Motor neuron (in vitro differentiated cells): ENCODE results near the gene RAD54L2. TPM values are rescaled to one million over a fixed set of nuclear protein-coding genes. Genes with fewer than 3 reads are reported as not detected.

Experiments used
- ATAC-seq, 8 experiments: fragments of 200-7000 bp; cut with Tn5 transposase; replicated peaks in 6 of 8; 2 replicates each; pipeline ENCODE4 v1.8.0; 2021; ENCODE audit warnings: mild to moderate bottlenecking in 8 of 8, moderate library complexity in 8 of 8
- H3K27ac ChIP-seq, 2 donors: fragments of 250-450 bp; sonication (Bioruptor Pico); 2 replicates each; pipeline ENCODE4 v1.9.0; 2021; ENCODE audit warnings: antibody characterized with exemption in 2 of 2, mild to moderate bottlenecking in 2 of 2, moderate library complexity in 1 of 2
- H3K4me1 ChIP-seq, 2 donors: fragments of 250-450 bp; sonication (Bioruptor Pico); replicated peaks in 1 of 2; 2 replicates each; pipeline ENCODE4 v1.6.1; 2021; ENCODE audit warnings: antibody characterized with exemption in 2 of 2, mild to moderate bottlenecking in 2 of 2, moderate library complexity in 1 of 2
- H3K4me3 ChIP-seq, 5 donors: fragments of 250-450 bp; sonication (Bioruptor Pico); 2 replicates each; pipeline ENCODE4 v1.9.0; 2021; ENCODE audit warnings: antibody characterized with exemption in 5 of 5, mild to moderate bottlenecking in 5 of 5, moderate library complexity in 4 of 5
- WGBS, 10 experiments: fragments of 450-650 bp; shearing (Covaris generic); methylation state at CpG; one replicate each; pipeline ENCODE4 v1.0.0; 2022; 5-methylcytosine and 5-hydroxymethylcytosine counted together
- in situ Hi-C, 9 experiments: fragments of 400-800 bp; cut with MboI; loops; one replicate each; pipeline ENCODE4 v1.15.0; 2021; ENCODE audit warnings: low sequenced_read_pairs in 9 of 9, low pct_unique_long_range_greater_than_20kb in 2 of 9; ENCODE audit not compliant: unreplicated experiment in 9 of 9
- total RNA-seq, 8 experiments: library from RNA; unstranded; fragments of 300-600 nt; gene quantifications; 2 replicates each; pipeline versions ENCODE4 v1.2.3 to v1.2.4, GENCODE V29; 2022

RAD54L2 gene, protein sequence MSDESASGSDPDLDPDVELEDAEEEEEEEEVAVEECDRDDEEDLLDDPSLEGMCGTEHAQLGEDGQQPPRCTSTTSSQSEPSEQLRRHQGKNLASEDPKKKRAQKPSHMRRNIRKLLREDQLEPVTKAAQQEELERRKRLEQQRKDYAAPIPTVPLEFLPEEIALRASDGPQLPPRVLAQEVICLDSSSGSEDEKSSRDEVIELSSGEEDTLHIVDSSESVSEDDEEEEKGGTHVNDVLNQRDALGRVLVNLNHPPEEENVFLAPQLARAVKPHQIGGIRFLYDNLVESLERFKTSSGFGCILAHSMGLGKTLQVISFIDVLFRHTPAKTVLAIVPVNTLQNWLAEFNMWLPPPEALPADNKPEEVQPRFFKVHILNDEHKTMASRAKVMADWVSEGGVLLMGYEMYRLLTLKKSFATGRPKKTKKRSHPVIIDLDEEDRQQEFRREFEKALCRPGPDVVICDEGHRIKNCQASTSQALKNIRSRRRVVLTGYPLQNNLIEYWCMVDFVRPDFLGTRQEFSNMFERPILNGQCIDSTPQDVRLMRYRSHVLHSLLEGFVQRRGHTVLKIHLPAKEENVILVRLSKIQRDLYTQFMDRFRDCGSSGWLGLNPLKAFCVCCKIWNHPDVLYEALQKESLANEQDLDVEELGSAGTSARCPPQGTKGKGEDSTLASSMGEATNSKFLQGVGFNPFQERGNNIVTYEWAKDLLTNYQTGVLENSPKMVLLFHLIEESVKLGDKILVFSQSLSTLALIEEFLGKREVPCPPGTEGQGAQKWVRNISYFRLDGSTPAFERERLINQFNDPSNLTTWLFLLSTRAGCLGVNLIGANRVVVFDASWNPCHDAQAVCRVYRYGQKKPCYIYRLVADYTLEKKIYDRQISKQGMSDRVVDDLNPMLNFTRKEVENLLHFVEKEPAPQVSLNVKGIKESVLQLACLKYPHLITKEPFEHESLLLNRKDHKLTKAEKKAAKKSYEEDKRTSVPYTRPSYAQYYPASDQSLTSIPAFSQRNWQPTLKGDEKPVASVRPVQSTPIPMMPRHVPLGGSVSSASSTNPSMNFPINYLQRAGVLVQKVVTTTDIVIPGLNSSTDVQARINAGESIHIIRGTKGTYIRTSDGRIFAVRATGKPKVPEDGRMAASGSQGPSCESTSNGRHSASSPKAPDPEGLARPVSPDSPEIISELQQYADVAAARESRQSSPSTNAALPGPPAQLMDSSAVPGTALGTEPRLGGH (N-terminal part only)
- 10 to 100 TPM in 7 of 8 experiments, 1 to 10 TPM in 1; 9.9 to 30.4 (median 23.1) TPM for total RNA-seq

DNA sequence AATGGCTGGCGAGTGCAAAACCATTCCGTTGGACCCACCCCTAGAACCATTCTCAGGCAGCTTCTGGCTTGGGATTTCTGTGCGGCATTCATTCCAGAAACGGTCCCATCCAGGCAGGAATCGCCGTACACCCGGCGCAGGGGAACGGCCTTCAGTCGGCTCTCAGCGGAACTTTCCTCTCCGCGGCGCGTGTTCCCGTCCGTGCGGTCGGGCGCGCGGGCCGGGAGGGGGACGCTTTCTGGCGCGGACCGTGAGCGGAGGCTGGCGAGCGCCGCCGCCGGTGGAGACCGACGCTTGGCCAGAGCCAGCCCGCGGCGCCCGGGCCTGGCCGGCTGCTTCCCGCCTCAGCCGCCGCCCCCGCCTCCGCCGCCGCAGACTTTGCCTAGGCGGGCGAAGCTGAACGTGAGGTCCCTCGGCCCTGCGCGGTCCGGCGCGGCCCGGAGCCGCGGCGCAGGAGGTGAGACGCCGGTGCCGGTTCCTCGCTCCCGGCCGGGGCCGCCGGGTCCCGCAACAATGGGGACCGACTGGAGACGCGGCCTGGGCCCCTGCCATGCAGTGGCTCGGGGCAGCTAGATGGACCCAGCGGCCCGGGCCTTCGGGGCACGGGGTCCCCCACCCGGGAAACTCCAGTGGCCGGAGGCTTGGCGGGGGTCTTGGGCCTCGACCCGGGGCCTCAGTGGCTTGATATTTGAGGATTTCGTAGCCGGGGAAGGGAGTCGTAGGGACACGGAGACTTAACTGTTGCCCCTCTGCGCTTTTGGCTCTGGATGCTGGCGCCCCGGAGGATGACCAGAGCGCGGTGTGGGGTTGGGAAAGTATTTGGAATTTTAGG lies at the start of gene RAD54L2:
Gene RAD54L2 (plus strand): TSS at position 261 of the 832 bp plus-strand sequence. CDS start 51,702 bp downstream, outside the sequence.
- in situ Hi-C loops = loop anchor here in 1 of 9 experiments (25.0 kb wide), 1 partner anchor 124 kb away; the partner anchor contains the start of gene TEX264
- peak; percentile 87 to 96 (median 94) for ATAC-seq
- 0 to 4% (median 0%) methylated on average over 2 to 16 of the region's 91 CpGs; no CpG with 5 or more reads in 6 of the 10 experiments for WGBS, 10 experiments
- peak within 1 kb of the TSS; percentile 88 to 98 (median 94) for H3K4me3 ChIP-seq
- peaks cover 9 to 15% of the 10 kb centered on the region in 2 donors for H3K4me1 ChIP-seq
- peak within 1 kb of the TSS; percentile 82 to 94 for H3K27ac ChIP-seq

DNA sequence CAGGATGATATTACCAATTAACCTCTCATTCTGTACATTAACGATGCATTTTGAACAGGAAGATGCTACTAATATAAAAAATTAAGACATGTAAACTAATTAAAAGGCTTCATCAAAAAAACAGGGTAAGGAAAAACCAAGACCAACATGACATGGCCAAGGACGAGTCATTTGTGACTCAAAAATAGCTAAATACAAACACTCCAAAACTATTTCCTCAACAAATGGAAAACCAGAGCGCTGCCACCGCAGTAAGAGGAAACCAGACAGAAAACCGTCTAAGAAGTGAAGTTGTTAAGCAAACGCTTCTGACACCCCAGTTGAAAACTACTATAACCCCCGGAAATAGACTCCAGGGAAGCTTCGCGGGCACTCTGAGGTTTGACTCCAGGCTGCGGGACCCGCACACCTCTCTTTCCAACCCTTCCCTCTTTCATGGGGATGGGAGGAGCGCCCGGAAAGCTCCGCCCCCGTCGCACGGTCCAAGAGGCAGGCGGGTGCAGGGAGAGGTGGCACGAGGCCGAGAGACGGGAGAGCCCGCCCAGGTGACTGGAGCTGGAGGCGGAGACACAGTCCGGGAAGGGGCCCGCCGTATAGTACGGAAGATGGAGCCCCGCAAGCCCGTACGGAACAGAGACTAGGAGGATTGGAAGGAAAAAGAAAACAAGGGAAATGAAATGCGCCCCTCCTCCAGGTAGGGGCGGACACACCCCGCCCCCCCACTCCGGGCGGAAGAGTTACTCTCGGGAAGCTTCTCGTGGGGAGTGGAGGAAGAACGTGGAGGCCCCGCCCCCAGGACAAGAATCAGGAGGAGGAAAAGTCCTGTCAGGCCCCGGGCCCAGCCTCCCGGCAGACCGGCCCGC lies 39.4 kb upstream of the RAD54L2 start:
- in situ Hi-C loops = no loop called here
- Histone ChIP-seq H3K4me3 (peak overlapping the region; percentile 85 to 100 (median 94)), H3K27ac (peak overlapping the region; percentile 97), H3K4me1 (peaks cover 2 to 5% of the 10 kb centered on the region in 2 donors)
- WGBS, 10 experiments = 0 to 57% (median 7%) methylated on average over 1 to 13 of the region's 43 CpGs; no CpG with 5 or more reads in 1 of the 10 experiments
- peak; percentile 67 to 80 (median 79) for ATAC-seq

DNA sequence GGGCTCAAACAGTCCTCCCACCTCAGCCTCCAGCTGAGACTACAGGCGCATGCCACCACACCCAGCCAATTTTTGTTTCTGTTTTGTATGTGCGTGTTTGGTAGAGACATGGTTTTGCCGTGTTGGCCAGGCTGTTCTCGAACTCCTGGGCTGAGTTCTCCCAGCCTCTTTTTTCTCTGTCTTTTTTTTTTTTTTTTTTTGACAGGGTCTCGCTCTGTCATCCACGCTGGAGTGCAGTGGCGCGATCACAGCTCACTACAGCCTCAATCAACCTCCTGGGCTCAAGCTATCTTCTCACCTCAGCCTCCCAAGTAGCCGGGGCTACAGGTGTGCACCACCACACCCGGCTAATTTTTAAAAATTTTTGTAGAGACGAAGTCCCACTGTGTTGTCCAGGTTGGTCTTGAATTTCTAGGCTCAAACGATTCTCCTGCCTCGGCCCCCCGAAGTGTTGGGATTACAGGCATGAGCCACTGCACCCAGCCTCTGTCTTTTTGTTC lies 37.8 kb upstream of the RAD54L2 start:
- in situ Hi-C loops = loop anchor here in 7 of 9 experiments (10.0 to 25.0 kb wide), 5 partner anchors 134 to 187 kb away; partner anchors contain the start of gene TEX264 (in 3 of the 7)
- Histone ChIP-seq H3K4me1 (peaks cover 2 to 5% of the 10 kb centered on the region in 2 donors), H3K27ac (peak overlapping the region in 1 of 2 donors; percentile 7), H3K4me3 (peak overlapping the region in 3 of 5 donors; percentile 19 to 21 (median 19))
- no peak for ATAC-seq
- WGBS, 10 experiments = 89 to 98% (median 93%) methylated on average over 3 to 10 of the region's 14 CpGs; no CpG with 5 or more reads in 1 of the 10 experiments

DNA sequence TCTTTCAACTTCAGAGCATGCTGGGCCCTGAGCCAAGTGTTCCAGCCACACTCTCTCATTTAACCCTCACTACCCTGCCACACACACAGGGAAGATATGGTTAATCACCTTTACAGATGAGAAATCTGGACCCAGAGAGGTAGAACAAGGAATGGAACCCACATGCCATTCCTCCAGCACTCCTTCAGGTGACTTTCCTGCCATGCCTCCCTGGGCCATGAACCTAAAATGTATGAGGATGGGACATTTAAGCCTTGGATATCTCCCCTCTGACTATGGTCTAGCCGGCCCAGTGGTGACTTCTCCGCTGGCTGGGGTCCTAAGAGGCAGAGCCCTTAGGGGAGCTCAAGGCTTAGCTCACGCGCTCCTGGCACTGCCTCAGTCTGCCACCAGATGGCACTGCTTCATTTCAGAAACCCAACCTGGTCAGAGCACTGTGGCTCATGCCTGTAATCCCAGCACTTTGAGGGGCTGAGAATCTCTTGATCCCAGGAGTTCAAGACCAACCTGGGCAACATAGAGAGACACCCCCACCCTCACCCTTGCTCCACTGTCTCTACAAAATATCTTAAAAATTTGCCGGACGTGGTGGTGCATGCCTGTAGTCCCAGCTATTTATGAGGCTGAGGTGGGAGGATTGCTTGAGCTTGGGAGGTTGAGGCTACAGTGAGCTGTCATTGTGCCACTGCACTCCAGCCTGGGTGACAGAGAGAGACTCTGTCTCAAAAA lies 36.5 kb upstream of the RAD54L2 start:
- 7 to 42% (median 9%) methylated on average over 2 to 4 of the region's 6 CpGs; no CpG with 5 or more reads in 7 of the 10 experiments for WGBS, 10 experiments
- no peak overlapping the region for H3K27ac ChIP-seq

DNA sequence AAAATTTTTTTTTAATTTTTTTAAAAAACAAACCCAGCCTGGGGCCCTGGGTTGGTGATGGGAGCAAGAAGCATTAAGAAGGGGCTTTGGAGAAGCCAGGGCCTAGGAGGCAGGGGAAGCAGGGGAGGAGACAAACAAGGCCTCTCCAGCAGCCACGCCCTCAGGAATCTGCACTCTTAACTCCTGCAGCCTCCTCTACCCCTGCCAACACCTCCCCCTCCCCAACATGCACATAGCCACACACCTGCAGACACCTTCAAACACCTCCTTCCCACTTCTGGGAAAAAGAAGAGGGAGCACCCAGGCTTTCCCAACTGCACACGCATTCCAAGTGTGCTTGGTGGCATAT lies 36.0 kb upstream of the RAD54L2 start:
- no peak for ATAC-seq
- Histone ChIP-seq H3K4me1 (peaks cover 2 to 5% of the 10 kb centered on the region in 2 donors), H3K27ac (no peak overlapping the region), H3K4me3 (no peak overlapping the region)
- in situ Hi-C loops = loop anchor here in 7 of 9 experiments (10.0 to 25.0 kb wide), 5 partner anchors 132 to 185 kb away; partner anchors contain the start of gene TEX264 (in 3 of the 7)
- WGBS, 10 experiments = 20 to 50% methylated on average over 1 of the region's 2 CpGs; no CpG with 5 or more reads in 8 of the 10 experiments

More for the DNA sequence above, 36.5 kb upstream of the RAD54L2 start:
- H3K4me1 ChIP-seq = peaks cover 2 to 5% of the 10 kb centered on the region in 2 donors
- ATAC-seq = peak in 4 of 8 experiments; percentile 3 to 18 (median 12)
- in situ Hi-C loops = loop anchor here in 7 of 9 experiments (10.0 to 25.0 kb wide), 5 partner anchors 133 to 185 kb away; partner anchors contain the start of gene TEX264 (in 3 of the 7)
- no peak overlapping the region for H3K4me3 ChIP-seq

DNA sequence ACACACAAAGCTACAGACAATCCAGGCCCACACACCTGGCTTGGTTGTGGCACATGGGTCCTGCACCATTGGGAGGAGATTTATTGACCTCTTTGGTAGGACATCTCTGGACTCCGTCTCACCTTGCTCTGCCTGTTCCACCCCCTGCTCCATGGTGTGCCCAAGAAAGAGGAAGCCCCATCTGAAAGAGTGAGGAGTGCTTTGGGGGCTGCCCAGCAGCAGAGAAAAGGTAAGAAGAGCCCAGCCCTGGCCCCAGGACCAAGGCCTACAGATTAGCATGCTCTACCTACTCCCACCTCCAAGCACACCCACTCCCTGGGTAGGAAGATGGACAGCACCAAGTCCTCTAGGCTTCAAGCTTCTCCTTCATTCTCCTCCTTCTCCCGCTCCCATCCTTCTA lies 35.5 kb upstream of the RAD54L2 start:
- ATAC-seq = no peak

DNA sequence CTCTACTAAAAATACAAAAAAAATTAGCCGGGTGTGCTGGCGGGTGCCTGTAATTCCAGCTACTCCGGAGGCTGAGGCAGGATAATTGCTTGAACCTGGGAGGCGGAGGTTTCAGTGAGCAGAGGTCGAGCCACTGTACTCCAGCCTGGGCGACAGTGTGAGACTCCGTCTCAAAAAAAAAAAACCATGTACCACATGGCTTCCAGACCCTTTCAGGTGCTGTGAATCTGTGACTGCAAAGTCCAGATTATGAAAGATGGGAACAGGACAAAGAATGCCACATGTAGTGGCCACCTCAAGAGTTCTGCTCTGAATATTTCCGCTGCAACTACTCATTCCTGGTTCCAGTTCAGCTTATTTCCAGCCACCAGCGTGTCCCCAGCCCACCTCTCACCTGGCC lies 30.3 kb upstream of the RAD54L2 start:
- no peak overlapping the region for H3K4me3 ChIP-seq
- in situ Hi-C loops = loop anchor here in 7 of 9 experiments (10.0 to 25.0 kb wide), 5 partner anchors 127 to 179 kb away; partner anchors contain the start of gene TEX264 (in 3 of the 7)
- 40 to 100% (median 82%) methylated on average over 1 to 4 of the region's 9 CpGs; no CpG with 5 or more reads in 2 of the 10 experiments for WGBS, 10 experiments
- no peaks in the 10 kb centered on the region for H3K4me1 ChIP-seq
- H3K27ac ChIP-seq = no peak overlapping the region
- ATAC-seq = no peak

More for the DNA sequence above, 35.5 kb upstream of the RAD54L2 start:
- H3K4me1 ChIP-seq = peaks cover 2 to 5% of the 10 kb centered on the region in 2 donors
- no peak overlapping the region for H3K4me3 ChIP-seq
- in situ Hi-C loops = loop anchor here in 7 of 9 experiments (10.0 to 25.0 kb wide), 5 partner anchors 132 to 184 kb away; partner anchors contain the start of gene TEX264 (in 3 of the 7)
- WGBS, 10 experiments = 80 to 100% (median 86%) methylated on average over 1 of the region's 2 CpGs; no CpG with 5 or more reads in 7 of the 10 experiments
- H3K27ac ChIP-seq = no peak overlapping the region

DNA sequence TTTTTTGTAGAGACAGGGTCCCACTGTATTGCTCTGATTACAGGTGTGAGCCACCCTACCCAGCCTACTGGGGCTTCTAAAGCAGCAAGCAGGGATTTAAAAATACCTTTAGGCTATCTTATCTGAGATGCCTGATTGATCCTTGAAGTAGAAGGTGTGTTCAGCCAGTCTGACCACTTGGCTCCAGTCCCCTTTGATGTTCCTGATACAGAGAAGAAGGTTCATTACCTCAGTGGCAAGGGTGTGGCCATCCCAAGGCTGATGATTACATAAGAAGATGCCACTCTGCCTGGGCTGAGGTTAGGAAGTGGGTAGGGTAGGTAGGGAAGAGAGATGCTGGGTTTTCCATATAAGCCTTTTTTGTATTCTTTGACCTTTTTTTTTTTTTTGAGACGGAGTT lies 27.5 kb upstream of the RAD54L2 start:
- in situ Hi-C loops = loop anchor here in 6 of 9 experiments (25.0 kb wide), 3 partner anchors 126 to 176 kb away; partner anchors contain the start of gene TEX264 (in 3 of the 6)
- no peak overlapping the region for H3K27ac ChIP-seq
- ATAC-seq = no peak
- no peaks in the 10 kb centered on the region for H3K4me1 ChIP-seq
- H3K4me3 ChIP-seq = no peak overlapping the region
- 29 to 100% (median 100%) methylated on average over 1 of the region's 1 CpG; no CpG with 5 or more reads in 5 of the 10 experiments for WGBS, 10 experiments

DNA sequence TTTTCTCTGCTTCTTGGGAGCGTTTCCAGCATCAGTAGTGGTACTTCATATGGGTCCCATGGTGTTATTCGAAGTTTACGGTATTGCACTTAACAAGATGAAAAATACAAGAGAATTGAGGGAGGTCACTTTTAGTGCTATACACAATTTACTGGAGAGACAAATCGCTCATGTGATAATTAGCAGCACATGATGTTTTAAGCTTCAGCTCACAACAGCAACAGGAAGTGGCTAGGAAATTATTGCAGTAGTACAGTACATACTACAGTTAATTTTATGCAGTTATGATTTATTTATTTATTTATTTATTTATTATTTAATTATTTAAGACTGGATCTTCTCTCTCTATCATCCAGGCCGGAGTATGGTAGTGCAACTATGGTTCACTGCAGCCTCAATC lies 24.3 kb upstream of the RAD54L2 start:
- no peak overlapping the region for H3K27ac ChIP-seq

More for the DNA sequence above, 24.3 kb upstream of the RAD54L2 start:
- ATAC-seq = no peak
- no peaks in the 10 kb centered on the region for H3K4me1 ChIP-seq
- 40 to 100% (median 87%) methylated on average over 1 to 5 of the region's 5 CpGs for WGBS, 10 experiments
- in situ Hi-C loops = loop anchor here in 6 of 9 experiments (25.0 kb wide), 3 partner anchors 123 to 173 kb away; partner anchors contain the start of gene TEX264 (in 3 of the 6)
- H3K4me3 ChIP-seq = no peak overlapping the region
